PC-3 (cell line): Measurements from ENCODE around the gene ADARB2. TPM values are rescaled to one million over a fixed set of nuclear protein-coding genes. Genes with fewer than 3 reads are reported as not detected.

Source experiments
- ATAC-seq: fragments of 200-7000 bp; cut with Tn5 transposase; 2 replicates; pipeline ENCODE4 v1.9.1; 2020; ENCODE audit warnings: mild to moderate bottlenecking, moderate library complexity
- BruUV-seq: library from RNA; stranded (reverse); fragments of 400-500 nt; replicated peaks from 2 replicates; lab custom pipeline; 2021; lab: Mats Ljungman, UMichigan
- CTCF ChIA-PET: fragments of 300-600 bp; sonication (Branson Sonifier 250); formaldehyde crosslinking; loops from one replicate; lab custom pipeline; 2022; ENCODE audit warnings: antibody characterized with exemption; lab: Charles Lee
- POLR2A ChIA-PET: fragments of 300-600 bp; sonication (Branson Sonifier 250); formaldehyde crosslinking; loops from one replicate; lab custom pipeline; 2022; ENCODE audit warnings: antibody characterized with exemption; ENCODE audit not compliant: unreplicated experiment; lab: Charles Lee
- DNase-seq: peaks from one replicate; pipeline ENCODE4 v3.0.0-alpha.2; 2015
- H2AFZ ChIP-seq: fragments of 300-600 bp; sonication (generic); 2 replicates; pipeline ENCODE4 v1.6.0; 2016; ENCODE audit warnings: antibody characterized with exemption, low read length
- H3F3A ChIP-seq: fragments of 300-600 bp; sonication (generic); one replicate; pipeline ENCODE4 v1.6.0; 2017; ENCODE audit warnings: antibody characterized with exemption, low read length, control low read depth, mild to moderate bottlenecking; ENCODE audit not compliant: unreplicated experiment
- H3K27ac ChIP-seq: fragments of 300-600 bp; sonication (generic); 2 replicates; pipeline ENCODE4 v1.5.1; 2016; ENCODE audit warnings: mild to moderate bottlenecking, low read length
- H3K27me3 ChIP-seq: fragments of 300-600 bp; sonication (generic); 2 replicates; pipeline ENCODE4 v1.6.1; 2016; ENCODE audit warnings: low read length, mixed read lengths
- H3K36me3 ChIP-seq: fragments of 300-600 bp; sonication (generic); 2 replicates; pipeline ENCODE4 v1.6.1; 2016; ENCODE audit warnings: low read depth, mixed run types, low read length, mixed read lengths
- H3K4me1 ChIP-seq: fragments of 300-600 bp; sonication (generic); 2 replicates; pipeline ENCODE4 v1.5.1; 2016; ENCODE audit warnings: low read length; ENCODE audit not compliant: insufficient read depth
- H3K4me2 ChIP-seq: fragments of 300-600 bp; sonication (generic); 2 replicates; pipeline ENCODE4 v1.6.0; 2016; ENCODE audit warnings: low read length
- H3K4me3 ChIP-seq: fragments of 300-600 bp; sonication (generic); 2 replicates; pipeline ENCODE4 v1.5.1; 2016; ENCODE audit warnings: mild to moderate bottlenecking, low read length, mixed read lengths
- H3K79me2 ChIP-seq: fragments of 300-600 bp; sonication (generic); 2 replicates; pipeline ENCODE4 v1.6.1; 2017; ENCODE audit warnings: low read length, mixed read lengths
- H3K9ac ChIP-seq: fragments of 300-600 bp; sonication (generic); 2 replicates; pipeline ENCODE4 v1.6.0; 2016; ENCODE audit warnings: mild to moderate bottlenecking, low read length
- H3K9me2 ChIP-seq: fragments of 300-600 bp; sonication (generic); replicated peaks from 2 replicates; pipeline ENCODE4 v1.6.1; 2016; ENCODE audit warnings: mixed run types, low read length, mixed read lengths
- H3K9me3 ChIP-seq: fragments of 300-600 bp; sonication (generic); 2 replicates; pipeline ENCODE4 v1.6.1; 2016; ENCODE audit warnings: low read length, mixed read lengths
- H4K20me1 ChIP-seq: fragments of 300-600 bp; sonication (generic); 2 replicates; pipeline ENCODE4 v1.6.1; 2016; ENCODE audit warnings: low read length, mixed read lengths
- EZH2 ChIP-seq: fragments of 300-600 bp; sonication (generic); IDR thresholded peaks from one replicate; pipeline ENCODE4 v1.6.1; 2017; ENCODE audit warnings: antibody characterized with exemption, mild to moderate bottlenecking, low read length; ENCODE audit not compliant: unreplicated experiment
- EZH2phosphoT487 ChIP-seq: fragments of 300-600 bp; sonication (generic); IDR thresholded peaks from 2 replicates; pipeline ENCODE4 v1.6.1; 2018; ENCODE audit warnings: mild to moderate bottlenecking, antibody characterized with exemption, low read length, borderline replicate concordance
- intact Hi-C: fragments of 100-400 bp; cut with micrococcal nuclease; formaldehyde crosslinking; loops from 2 replicates; pipeline ENCODE4 v1.9.0; 2023
- total RNA-seq: library from RNA; depleted of rRNA; stranded (reverse); fragments of >200 nt; gene quantifications from 2 replicates; pipeline ENCODE4 v1.2.3, GENCODE V29; 2014
- TF ChIP-seq, protein P1 (sequence below): fragments of 300-600 bp; sonication (generic); conservative IDR thresholded peaks from 2 replicates; pipeline ENCODE4 v1.5.1; 2017; ENCODE audit warnings: antibody characterized with exemption, low read depth, mild to moderate bottlenecking, low read length

The ADARB2 gene
- total RNA-seq, 1 experiment from 2014 or later = not detected

DNA sequence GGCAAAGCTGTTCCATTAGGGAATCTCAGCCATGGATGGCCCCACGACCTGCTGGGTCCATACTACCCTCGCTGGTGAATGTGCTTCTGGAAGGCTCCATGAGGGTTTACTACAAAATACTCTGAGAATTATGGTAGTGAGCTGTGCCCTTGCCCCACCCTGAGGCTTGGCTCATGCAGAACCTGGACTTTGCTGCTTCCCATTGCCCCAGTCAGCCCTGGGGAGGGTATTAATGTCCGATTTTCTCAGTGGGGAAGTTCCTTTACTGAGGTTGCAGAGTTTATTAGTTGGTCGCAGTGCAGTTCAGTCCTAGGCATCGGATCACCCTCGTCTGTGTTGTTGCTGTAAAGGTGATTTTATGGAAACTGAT is 371.0 kb downstream of the ADARB2 start:
- Histone ChIP-seq H3K9me2 (no peaks in the 10 kb centered on the region), H3K4me1 (no peaks in the 10 kb centered on the region), H3K9ac (no peak overlapping the region), H3K79me2 (no peaks in the 10 kb centered on the region), H3K27ac (no peak overlapping the region), H4K20me1 (no peaks in the 10 kb centered on the region), H3K4me3 (no peak overlapping the region), H3K36me3 (no peaks in the 10 kb centered on the region), H2AFZ (no peak overlapping the region), H3K9me3 (no peaks in the 10 kb centered on the region), H3K27me3 (no peaks in the 10 kb centered on the region), H3F3A (no peaks in the 10 kb centered on the region), H3K4me2 (no peak overlapping the region)
- TF ChIP-seq EZH2phosphoT487 = no peak
- BruUV-seq = no TSS peak
- no peak for DNase-seq
- ATAC-seq = no peak
- intact Hi-C loops = no loop called here
- CTCF ChIA-PET = no interaction called here
- POLR2A ChIA-PET = no interaction called here

DNA sequence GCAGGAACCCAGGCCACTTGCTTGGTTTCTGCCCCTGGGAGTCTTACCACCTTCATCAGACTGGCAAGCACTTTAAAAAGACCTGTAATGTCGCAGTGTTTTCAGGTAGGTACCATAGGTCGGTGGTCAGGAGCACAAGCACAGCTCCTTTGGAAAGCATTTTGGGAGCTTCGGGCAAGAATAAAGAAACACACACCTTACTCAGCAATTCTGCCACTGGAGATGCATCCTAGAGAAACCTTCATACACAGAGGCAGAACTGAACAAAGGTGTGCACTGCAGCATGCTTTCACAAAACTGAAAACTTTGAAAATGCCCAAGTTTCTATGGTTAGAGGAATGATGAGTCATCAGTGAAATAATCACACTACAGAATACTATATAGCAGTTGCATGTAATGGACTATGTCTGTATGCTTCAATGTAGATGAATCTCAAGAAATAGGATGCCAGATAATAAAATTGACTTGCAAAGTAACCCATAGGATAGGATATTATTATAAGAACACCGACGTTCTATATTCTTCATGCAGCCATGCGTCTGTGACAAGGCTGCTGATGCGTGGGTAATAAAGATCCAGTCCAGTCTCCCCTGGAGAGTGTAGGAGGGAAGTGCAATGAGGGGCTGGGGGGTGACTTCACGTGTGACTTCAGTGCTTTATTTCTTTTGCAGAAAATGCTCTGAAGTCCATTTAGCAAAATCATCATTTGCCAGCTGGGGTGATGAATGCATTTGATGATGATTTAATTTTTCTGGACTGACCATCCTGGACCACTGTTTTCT is 371.6 kb downstream of the ADARB2 start:
- no peak for DNase-seq
- H3K9me2 ChIP-seq = no peaks in the 10 kb centered on the region
- H3K27ac ChIP-seq = no peak overlapping the region
- no peaks in the 10 kb centered on the region for H3K4me1 ChIP-seq
- no peaks in the 10 kb centered on the region for H3F3A ChIP-seq
- ChIA-PET POLR2A (no interaction called here), CTCF (no interaction called here)
- no peak overlapping the region for H3K4me3 ChIP-seq
- intact Hi-C loops = no loop called here
- no peaks in the 10 kb centered on the region for H3K27me3 ChIP-seq
- H3K79me2 ChIP-seq = no peaks in the 10 kb centered on the region
- no peak for ATAC-seq
- H3K9me3 ChIP-seq = no peaks in the 10 kb centered on the region
- no peak overlapping the region for H2AFZ ChIP-seq
- no peaks in the 10 kb centered on the region for H4K20me1 ChIP-seq
- H3K4me2 ChIP-seq = no peak overlapping the region
- H3K9ac ChIP-seq = no peak overlapping the region
- BruUV-seq = no TSS peak
- TF ChIP-seq EZH2 (no peak), EZH2phosphoT487 (no peak)
- TF ChIP-seq, protein P1, sequence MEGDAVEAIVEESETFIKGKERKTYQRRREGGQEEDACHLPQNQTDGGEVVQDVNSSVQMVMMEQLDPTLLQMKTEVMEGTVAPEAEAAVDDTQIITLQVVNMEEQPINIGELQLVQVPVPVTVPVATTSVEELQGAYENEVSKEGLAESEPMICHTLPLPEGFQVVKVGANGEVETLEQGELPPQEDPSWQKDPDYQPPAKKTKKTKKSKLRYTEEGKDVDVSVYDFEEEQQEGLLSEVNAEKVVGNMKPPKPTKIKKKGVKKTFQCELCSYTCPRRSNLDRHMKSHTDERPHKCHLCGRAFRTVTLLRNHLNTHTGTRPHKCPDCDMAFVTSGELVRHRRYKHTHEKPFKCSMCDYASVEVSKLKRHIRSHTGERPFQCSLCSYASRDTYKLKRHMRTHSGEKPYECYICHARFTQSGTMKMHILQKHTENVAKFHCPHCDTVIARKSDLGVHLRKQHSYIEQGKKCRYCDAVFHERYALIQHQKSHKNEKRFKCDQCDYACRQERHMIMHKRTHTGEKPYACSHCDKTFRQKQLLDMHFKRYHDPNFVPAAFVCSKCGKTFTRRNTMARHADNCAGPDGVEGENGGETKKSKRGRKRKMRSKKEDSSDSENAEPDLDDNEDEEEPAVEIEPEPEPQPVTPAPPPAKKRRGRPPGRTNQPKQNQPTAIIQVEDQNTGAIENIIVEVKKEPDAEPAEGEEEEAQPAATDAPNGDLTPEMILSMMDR = no peak
- H3K36me3 ChIP-seq = no peaks in the 10 kb centered on the region

DNA sequence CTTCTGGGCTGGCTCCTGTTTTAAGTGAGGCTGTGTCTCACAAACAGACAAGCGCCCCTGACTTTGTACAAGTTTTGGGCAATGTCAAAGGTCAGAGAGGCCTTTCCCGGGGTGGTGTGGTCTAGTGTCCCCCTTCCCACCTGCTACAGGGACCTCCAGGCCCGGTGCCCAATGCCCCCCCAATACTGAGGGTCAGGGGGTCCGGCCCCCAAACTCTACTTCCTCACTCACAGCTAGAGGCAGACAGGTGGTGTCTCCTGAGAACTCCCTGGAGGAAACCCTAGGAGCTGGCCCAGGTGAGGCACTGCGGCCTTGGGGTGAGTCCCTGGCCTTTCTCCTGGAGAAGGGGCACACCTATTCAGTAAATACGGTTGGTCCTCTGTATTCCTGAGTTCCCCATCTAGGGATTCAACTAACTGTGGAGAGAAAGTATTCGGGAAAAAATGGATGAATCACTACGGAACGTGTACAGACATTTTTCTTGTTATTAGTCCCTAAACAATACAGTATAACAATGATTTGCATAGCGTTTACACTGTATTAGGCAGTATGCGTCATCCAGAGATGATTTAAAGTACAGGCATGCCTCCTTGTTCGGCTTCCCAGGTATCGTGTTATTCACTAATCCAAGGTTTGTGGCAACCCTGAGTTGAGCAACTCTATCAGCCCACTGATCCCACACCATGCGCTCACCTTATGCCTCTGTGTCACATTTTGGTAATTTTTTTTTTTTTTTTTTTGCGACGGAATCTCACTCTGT is 373.0 kb downstream of the ADARB2 start:
- Histone ChIP-seq H2AFZ (no peak overlapping the region), H3K9ac (no peak overlapping the region), H3K9me3 (no peaks in the 10 kb centered on the region), H3K4me1 (no peaks in the 10 kb centered on the region), H3K27ac (no peak overlapping the region), H4K20me1 (no peaks in the 10 kb centered on the region), H3K4me2 (no peak overlapping the region), H3K9me2 (no peaks in the 10 kb centered on the region), H3K27me3 (no peaks in the 10 kb centered on the region), H3K79me2 (no peaks in the 10 kb centered on the region), H3K36me3 (no peaks in the 10 kb centered on the region), H3K4me3 (no peak overlapping the region), H3F3A (no peaks in the 10 kb centered on the region)
- DNase-seq (no peak), ATAC-seq (no peak)
- ChIA-PET POLR2A (no interaction called here), CTCF (no interaction called here)
- TF ChIP-seq, protein P1 = no peak
- TF ChIP-seq EZH2phosphoT487 (no peak), EZH2 (no peak)
- intact Hi-C loops = no loop called here
- no TSS peak for BruUV-seq
